ENCODE data around the gene ABLIM1.
A peak's percentile ranks its signal among the peaks of the same experiment; 100 is the strongest.

DNA sequence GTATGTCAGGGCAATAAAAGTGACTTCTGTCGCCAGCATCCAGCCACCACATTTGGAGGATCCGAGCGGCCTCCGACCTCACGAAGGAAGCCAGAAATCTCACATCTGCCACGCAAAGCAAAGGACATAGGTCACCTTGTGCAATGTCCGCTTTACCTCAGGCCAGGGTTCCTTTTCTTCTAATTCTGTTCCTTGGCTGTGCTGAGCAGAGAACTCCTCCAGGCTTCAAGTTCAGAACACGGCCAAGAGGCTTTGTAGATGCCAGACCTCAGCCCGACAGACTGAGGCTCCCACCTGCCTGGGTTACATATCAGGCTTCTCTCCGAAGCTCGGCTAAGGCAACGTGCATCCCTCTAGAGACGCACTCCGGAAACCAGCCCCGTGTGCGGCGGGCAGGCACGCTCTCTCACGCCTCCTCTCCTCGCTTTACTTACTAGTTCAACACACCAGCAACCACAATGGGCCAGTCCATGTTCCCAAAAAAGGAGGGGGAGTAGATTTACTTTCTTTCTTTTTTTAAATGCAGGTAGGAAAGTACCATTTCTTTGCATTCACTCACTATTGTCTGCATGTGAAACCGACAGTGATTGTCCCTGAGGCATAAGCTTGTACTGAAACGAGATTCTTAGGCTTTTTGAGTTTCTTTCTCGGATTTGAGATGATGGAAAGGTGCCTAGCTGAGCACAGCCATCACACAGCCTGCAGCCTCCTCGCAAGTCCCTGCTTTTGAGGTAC lies 131.4 kb downstream of the ABLIM1 start:
- TF ChIP-seq, protein P1, sequence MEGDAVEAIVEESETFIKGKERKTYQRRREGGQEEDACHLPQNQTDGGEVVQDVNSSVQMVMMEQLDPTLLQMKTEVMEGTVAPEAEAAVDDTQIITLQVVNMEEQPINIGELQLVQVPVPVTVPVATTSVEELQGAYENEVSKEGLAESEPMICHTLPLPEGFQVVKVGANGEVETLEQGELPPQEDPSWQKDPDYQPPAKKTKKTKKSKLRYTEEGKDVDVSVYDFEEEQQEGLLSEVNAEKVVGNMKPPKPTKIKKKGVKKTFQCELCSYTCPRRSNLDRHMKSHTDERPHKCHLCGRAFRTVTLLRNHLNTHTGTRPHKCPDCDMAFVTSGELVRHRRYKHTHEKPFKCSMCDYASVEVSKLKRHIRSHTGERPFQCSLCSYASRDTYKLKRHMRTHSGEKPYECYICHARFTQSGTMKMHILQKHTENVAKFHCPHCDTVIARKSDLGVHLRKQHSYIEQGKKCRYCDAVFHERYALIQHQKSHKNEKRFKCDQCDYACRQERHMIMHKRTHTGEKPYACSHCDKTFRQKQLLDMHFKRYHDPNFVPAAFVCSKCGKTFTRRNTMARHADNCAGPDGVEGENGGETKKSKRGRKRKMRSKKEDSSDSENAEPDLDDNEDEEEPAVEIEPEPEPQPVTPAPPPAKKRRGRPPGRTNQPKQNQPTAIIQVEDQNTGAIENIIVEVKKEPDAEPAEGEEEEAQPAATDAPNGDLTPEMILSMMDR (IDR thresholded peaks at IDR 0.05), result no peak
- peak in 1 of 2 donors; percentile 89 for TF ChIP-seq POLR2A (IDR thresholded peaks at IDR 0.05)
- peak in 2 of 3 donors; percentile 58 to 67 for TF ChIP-seq POLR2AphosphoS5 (IDR thresholded peaks at IDR 0.05)

All from suprapubic skin (tissue), 4 donors.